Mononuclear cell (primary cell): ENCODE results near the gene UBL5. TPM values are rescaled to one million over a fixed set of nuclear protein-coding genes. Genes with fewer than 3 reads are reported as not detected.
"Not testable (repeated sequence)": the region's sequence is repeated elsewhere in the genome, so short reads cannot be mapped to it uniquely, and the experiment has no call there.

Experiments used
- H3K27me3 ChIP-seq: 2 replicates; pipeline ENCODE4 v1.6.0; 2011; ENCODE audit warnings: low read length, control low read depth; ENCODE audit not compliant: insufficient read depth
- H3K4me1 ChIP-seq: 2 replicates; pipeline ENCODE4 v1.5.1; 2011; ENCODE audit warnings: mild to moderate bottlenecking, low read length, control low read depth; ENCODE audit not compliant: insufficient read depth
- H3K4me3 ChIP-seq: 2 replicates; pipeline ENCODE4 v1.5.1; 2011; ENCODE audit warnings: mild to moderate bottlenecking, low read length, moderate library complexity
- H3K9me3 ChIP-seq: 2 replicates; pipeline ENCODE4 v1.5.1; 2011; ENCODE audit warnings: low read depth, mild to moderate bottlenecking, control low read depth, low read length
- total RNA-seq: library from RNA; depleted of rRNA; stranded (reverse); fragments of >200 nt; gene quantifications from one replicate; pipeline ENCODE4 v1.2.3, GENCODE V29; 2012

UBL5 gene
- total RNA-seq, 1 donor: 75.8 TPM

GRCh38 chr19:9797871-9798270 lies 29.8 kb upstream of the UBL5 start:
- Histone ChIP-seq H3K4me3 (no peak overlapping the region), H3K27me3 (no peaks in the 10 kb centered on the region), H3K9me3 (no peaks in the 10 kb centered on the region), H3K4me1 (peaks cover 25% of the 10 kb centered on the region)

GRCh38 chr19:9799162-9799561 lies 28.6 kb upstream of the UBL5 start:
- Histone ChIP-seq H3K4me3 (no peak overlapping the region), H3K27me3 (no peaks in the 10 kb centered on the region), H3K9me3 (no peaks in the 10 kb centered on the region), H3K4me1 (peaks cover 25% of the 10 kb centered on the region)

DNA sequence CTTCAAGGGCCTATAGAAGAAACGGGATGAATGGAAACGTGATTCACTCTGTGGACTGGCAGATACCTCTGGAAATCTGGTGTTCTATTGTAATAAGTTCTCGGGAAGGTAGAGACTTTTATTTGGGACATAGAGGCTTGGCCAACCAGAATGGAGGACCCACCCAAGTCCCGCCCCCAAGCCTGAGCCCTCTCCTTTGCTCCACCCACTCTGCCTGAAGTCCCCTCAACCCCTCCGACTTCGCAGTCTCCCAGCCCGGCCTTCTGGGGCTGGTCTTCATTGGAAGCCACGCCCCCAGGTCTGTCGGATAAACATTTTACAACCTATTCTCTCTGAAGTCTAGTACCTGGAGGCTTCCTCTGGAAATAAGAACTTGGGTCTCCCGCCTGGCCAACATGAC lies 25.7 kb upstream of the UBL5 start:
- peaks cover 15% of the 10 kb centered on the region for H3K4me1 ChIP-seq
- H3K4me3 ChIP-seq: no peak overlapping the region
- H3K27me3 ChIP-seq: no peaks in the 10 kb centered on the region
- H3K9me3 ChIP-seq: no peaks in the 10 kb centered on the region

DNA sequence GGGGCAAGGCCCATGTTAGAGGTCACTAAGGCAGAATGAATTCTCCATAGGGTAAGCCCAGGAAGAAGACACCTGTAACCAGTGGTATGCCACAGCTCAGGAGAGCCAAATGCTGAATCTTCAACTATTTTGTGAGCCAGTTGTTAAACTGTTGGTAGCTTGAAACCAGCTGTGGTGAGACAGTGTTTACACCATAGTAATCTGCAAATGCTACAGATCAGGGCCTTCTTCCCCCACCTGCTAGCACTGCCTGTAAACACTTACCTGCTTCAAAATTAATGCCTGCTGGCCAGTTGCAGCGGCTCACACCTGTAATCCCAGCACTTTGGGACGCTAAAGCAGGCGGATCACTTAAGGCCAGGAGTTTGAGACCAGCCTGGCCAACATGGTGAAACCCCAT lies 20.9 kb upstream of the UBL5 start:
- Histone ChIP-seq H3K27me3 (no peaks in the 10 kb centered on the region), H3K4me1 (peaks cover 19% of the 10 kb centered on the region), H3K9me3 (no peaks in the 10 kb centered on the region)

DNA sequence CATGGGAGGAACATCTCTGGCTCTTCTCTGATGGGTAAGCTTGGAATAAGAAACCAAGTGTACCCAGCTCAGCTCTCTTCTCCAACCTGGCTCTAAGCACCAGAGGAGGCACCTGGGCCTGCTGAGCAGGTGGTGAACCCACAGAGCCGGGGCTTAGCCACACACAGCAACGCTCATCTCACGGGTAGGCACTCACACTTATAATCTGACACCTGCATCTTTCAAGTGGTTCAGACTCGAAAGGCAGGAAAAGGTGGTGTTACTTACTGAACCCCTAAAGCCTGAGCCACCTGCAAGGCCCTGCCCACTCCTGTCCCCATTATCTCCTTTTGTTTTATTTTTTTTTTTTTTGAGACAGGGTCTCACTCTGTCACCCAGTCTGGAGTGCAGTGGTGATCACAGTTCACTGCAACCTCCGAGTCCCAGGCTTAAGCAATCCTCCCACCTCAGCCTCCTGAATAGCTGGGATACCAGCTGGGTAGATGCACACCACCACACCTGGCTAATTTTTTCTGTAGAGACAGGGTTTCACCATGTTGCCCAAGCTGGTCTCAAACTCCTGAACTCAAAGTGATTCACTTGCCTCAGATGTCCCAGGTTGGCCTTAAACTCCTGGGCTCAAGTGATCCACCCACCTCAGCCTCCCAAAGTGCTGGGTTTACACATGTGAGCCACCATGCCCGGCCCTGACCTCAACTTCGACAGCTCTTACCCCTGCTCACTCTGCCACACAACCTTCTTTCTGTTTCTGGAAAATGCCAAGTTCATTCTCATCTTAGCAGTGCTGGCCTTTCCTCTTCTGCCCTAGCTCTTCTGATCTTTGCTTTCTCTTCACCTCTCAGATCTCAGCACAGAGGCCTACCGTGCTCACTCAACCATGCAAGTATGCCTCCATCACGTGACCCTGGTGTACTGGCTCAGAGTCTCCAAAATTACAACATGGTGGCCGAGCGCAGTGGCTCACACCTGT lies 18.6 kb upstream of the UBL5 start:
- no peaks in the 10 kb centered on the region for H3K9me3 ChIP-seq
- H3K27me3 ChIP-seq: no peaks in the 10 kb centered on the region
- H3K4me1 ChIP-seq: peaks cover 19% of the 10 kb centered on the region
- H3K4me3 ChIP-seq: no peak overlapping the region

More for the DNA sequence above, 20.9 kb upstream of the UBL5 start:
- no peak overlapping the region for H3K4me3 ChIP-seq

GRCh38 chr19:9811139-9811538 lies 16.6 kb upstream of the UBL5 start:
- peaks cover 19% of the 10 kb centered on the region for H3K4me1 ChIP-seq
- no peaks in the 10 kb centered on the region for H3K27me3 ChIP-seq
- no peaks in the 10 kb centered on the region for H3K9me3 ChIP-seq
- H3K4me3 ChIP-seq: no peak overlapping the region

- peaks cover 21% of the 10 kb centered on the region for H3K4me1 ChIP-seq
- peak overlapping the region; percentile 97 for H3K4me3 ChIP-seq
- no peaks in the 10 kb centered on the region for H3K9me3 ChIP-seq
- no peaks in the 10 kb centered on the region for H3K27me3 ChIP-seq
These were observed 9.5 kb upstream of the UBL5 start for GRCh38 chr19:9818175-9818733.

DNA sequence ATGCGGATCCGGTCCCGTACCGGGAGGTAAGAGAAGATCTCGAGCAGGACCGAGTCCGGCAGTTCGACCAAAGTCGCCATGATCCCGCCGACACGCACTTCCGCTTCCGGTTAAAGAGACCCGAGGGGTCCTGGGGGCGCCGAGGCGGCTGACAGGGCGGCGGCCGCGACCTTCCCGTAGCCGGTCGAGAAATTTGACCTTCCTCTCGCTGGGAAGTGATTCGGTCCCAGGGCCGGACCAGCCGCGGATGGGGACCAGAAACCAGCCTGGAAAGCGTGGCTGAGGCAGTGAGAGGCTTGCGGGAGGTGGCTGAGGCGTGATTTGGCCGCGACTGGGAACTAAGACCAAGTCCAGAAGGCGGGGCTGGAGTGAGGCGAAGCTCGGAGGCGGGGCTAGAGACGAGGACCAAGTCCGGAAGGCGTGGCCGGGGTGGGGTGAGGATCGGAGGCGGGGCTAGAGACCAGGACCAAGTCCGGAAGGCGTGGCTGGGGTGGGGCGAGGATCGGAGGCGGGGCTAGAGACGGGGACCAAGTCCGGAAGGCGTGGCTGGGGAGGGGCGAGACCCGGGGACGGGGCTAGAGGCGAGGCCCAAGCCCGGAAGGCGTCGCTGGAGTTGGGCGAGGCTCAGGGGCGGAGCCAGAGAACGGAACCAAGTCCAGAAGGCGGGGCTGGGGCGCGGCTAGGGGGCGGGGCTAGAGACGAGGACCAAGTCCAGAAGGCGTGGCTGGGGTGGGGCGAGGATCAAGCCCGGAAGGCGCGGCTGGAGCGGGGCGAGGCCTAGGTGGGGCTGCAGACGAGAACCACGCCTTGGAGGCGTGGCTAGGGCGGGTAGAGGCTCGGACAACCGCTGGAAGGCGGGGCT lies 8.8 kb upstream of the UBL5 start, which contains the start of gene FBXL12:
FBXL12 (minus strand) TSS at position 346 of the 862 bp plus-strand sequence; CDS start at position 80, 266 bp downstream.
- Histone ChIP-seq H3K4me3 (peak within 1 kb of the TSS; percentile 97), H3K27me3 (no peaks in the 10 kb centered on the region), H3K4me1 (peaks cover 21% of the 10 kb centered on the region), H3K9me3 (no peaks in the 10 kb centered on the region)

- Histone ChIP-seq H3K4me3 (peak overlapping the region; percentile 35), H3K27me3 (no peaks in the 10 kb centered on the region), H3K9me3 (no peaks in the 10 kb centered on the region)
These were observed 8.2 kb upstream of the UBL5 start for GRCh38 chr19:9819596-9819909.

GRCh38 chr19:9820034-9820433 lies 7.7 kb upstream of the UBL5 start:
- not testable (repeated sequence) for H3K27me3 ChIP-seq, H3K9me3 ChIP-seq, H3K4me3 ChIP-seq
- peaks cover 21% of the 10 kb centered on the region for H3K4me1 ChIP-seq

More at GRCh38 chr19:9819596-9819909, 8.2 kb upstream of the UBL5 start:
- H3K4me1 ChIP-seq: peaks cover 21% of the 10 kb centered on the region

- Histone ChIP-seq H3K4me3 (no peak overlapping the region), H3K27me3 (no peaks in the 10 kb centered on the region), H3K4me1 (peaks cover 32% of the 10 kb centered on the region), H3K9me3 (no peaks in the 10 kb centered on the region)
These were observed 3.9 kb upstream of the UBL5 start for GRCh38 chr19:9823816-9824215.

- Histone ChIP-seq H3K4me1 (peaks cover 31% of the 10 kb centered on the region), H3K9me3 (no peaks in the 10 kb centered on the region), H3K4me3 (peak overlapping the region; percentile 93), H3K27me3 (no peaks in the 10 kb centered on the region)
These were observed 889 bp downstream of the UBL5 start for GRCh38 chr19:9828551-9829063.

DNA sequence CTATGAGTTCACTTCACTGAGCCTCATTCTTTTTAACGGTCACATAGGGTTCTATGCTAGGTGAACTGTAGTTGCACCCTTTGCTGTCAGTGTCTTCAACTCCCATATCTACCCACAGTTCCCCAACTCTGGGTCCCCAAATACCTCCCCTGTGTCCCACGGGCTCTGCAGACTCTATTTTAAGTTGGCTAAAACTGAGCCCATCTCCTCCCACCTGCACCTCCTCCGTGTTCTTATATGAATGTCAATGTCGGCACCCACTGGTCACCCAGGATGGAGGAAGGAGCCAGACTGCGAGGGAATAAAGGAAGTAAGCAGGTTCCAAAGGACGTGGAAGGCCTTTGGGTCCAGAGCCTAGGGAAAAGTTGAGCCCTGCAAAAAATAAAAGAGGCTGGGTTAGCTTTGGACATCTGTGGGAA lies 6.6 kb downstream of the UBL5 start:
- H3K27me3 ChIP-seq: no peaks in the 10 kb centered on the region
- peak overlapping the region; percentile 61 for H3K4me3 ChIP-seq
- H3K9me3 ChIP-seq: no peaks in the 10 kb centered on the region
- peaks cover 14% of the 10 kb centered on the region for H3K4me1 ChIP-seq

DNA sequence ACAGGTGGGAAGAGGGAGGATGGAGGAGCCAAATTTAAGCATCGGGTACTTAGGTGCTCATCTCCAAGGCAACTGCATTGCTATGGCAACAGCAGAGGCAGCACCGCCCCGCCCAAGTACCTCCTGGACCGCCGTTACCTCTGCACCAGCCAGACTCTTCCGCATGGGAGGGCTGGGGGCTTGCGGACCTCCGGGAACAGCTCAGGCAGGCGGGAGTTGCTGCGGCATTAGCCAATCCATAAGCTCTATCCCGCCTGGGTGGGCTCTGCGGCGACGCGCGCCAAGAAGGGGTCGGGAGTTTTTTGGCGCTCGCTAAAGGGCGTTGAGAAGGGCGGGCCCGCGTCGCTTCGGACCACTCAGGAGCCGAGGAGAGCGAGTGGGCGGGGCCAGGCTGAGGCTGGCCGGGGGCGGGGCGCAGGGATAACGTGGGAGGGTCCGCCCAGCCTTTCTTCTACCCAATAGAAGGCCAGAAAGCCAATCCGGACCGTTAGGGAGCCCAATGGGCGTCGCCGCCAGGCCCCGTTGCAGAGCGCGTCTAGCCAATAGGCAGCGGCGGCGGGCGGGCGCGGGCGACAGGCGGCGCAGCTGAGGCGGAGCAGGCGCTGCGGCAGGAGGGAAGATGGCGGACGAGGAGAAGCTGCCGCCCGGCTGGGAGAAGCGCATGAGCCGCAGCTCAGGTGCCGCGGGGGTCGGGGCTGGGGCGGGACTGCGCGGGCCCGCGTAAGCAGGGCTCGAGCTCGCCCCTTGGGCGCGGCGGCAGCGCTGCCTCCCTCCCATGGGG lies 7.2 kb downstream of the UBL5 start, which contains the start of gene PIN1:
PIN1 (plus strand) TSS at position 593 of the 781 bp plus-strand sequence; CDS start at position 620, 27 bp downstream.
- peaks cover 14% of the 10 kb centered on the region for H3K4me1 ChIP-seq
- H3K4me3 ChIP-seq: peak within 1 kb of the TSS; percentile 61
- H3K27me3 ChIP-seq: no peaks in the 10 kb centered on the region
- H3K9me3 ChIP-seq: no peaks in the 10 kb centered on the region
